ENCODE measurements around the gene RIPOR1.

DNA sequence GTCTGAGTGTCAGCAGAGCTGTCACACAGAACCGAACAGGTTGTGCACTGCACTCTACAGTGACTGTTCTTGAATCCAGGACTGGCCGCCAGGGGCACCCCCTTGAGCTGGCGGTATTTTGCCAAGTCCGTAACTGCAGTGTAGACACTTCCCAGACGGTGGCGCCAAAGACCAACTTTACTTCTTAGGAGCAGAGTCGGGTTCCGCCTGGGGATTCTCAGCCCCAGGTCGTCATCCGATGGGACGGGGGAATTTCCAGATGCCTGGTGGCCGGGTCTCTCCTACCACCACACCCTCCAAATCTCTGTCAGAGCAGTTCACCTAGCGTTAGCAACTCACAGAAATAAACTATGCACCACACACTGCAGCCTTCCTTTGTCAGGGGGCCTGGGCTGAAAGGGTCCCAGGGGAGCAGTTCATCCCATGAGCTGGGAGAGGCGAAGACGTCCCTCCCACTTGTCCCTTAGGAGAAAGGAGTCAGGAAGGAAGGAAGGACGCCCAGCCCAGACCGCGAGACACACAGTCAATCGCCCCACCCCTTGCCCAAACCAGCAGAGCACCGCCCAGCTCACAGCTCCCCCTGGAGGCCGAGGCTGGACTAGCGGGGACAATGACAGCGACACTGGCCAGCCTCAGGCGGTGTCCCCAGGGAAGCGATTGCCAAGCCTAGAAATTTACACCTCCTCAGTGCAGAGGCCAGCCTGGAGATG is 7.4 kb upstream of the RIPOR1 start:
- TF ChIP-seq SUZ12 (IDR thresholded peaks at IDR 0.05; ENCODE audit: extremely low read depth, insufficient read depth, insufficient read length) (no peak), YY1 (IDR thresholded peaks at IDR 0.05; ENCODE audit: insufficient read depth, insufficient read length) (no peak)

Data from NT2/D1 (cell line).